ENCODE measurements around the gene NPLOC4. TPM values are rescaled to one million over a fixed set of nuclear protein-coding genes. Genes with fewer than 3 reads are reported as not detected.
"Not testable (repeated sequence)": the region's sequence is repeated elsewhere in the genome, so short reads cannot be mapped to it uniquely, and the experiment has no call there.

NPLOC4 gene
- total RNA-seq, 1 experiment from 2014 or later, result 79.7 TPM

- DNase-seq (ENCODE audit: low read depth), result not testable (repeated sequence)
Measured at GRCh38 chr17:81584771-81585170, 52.1 kb downstream of the NPLOC4 start.

DNA sequence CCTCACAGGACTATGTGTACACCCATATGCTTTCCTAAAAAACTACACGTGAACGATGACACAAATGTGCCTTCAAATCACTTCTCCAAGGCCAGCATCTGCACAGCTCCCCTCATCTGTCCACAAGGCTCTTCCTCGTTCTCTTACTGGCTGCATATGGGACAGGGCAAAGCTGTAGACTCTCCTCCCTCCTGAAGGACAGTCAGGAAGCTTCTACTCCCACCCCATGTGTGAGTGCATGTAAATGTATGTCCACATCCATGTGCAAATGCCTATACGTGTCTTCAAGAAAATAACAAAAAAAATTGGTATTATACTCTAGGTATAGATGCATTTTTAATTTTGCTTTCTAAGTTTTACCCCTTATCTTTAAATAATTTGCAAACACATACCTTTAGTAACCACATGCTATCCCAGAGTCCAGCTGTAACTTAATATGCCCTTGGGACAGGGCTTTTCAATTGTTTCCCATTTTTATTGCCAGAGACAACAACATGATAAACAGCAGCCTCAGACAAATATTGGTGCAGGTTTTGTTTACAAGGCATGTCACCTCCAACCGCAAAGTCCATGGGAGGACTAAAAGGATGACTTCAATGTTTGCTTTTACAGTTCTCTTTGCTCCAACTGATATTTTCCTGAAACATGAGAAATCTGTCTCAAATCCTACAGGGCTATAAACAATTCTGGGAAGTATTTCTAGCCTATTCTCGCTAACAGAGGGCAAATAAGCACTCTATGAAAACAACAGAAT is 53.1 kb downstream of the NPLOC4 start:
- peak; percentile 54 for DNase-seq (ENCODE audit: low read depth)

- no peak for DNase-seq (ENCODE audit: low read depth)
Measured at GRCh38 chr17:81582749-81583148, 54.2 kb downstream of the NPLOC4 start.

- peak; percentile 62 for DNase-seq (ENCODE audit: low read depth)
Measured at GRCh38 chr17:81582341-81582740, 54.6 kb downstream of the NPLOC4 start.

DNA sequence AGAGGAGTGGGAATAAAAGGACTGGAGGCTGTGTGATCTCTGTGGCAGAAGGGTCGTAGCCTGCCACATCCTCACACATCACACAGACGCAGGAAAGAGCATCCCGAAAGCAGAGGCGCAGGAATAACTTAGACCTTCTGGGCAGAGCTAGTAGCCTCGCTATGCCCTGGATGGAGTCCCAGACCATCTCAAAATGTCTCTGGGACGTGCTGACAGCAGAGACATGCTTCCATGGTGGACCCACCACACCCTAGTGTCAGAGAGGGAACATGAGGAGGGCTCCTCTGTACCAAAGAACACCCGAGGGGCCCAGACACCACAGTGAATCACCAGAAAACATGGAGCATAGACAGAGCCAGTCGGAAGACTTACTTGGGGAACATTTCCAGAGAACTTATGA is 55.2 kb downstream of the NPLOC4 start:
- no peak for DNase-seq (ENCODE audit: low read depth)

DNA sequence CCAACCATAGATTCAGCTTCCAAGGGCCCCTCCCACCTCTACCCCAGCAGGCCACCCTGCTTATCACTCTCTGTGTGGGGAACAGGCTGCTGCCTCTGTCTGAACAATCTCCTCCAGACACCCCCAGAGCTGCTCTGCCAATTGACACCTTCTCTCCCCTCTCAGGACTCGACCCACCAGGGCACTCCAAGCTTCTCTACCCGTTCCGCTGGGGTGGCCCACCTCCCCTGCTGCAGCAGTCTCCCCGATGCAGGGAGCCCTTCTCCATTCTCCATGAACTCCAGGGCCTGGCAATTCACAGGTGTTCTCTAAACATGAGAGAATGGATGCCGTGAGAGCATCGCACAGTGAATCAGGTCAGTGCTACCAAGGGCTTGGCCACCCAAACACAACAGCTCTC is 56.4 kb downstream of the NPLOC4 start:
- no peak for DNase-seq (ENCODE audit: low read depth)

DNA sequence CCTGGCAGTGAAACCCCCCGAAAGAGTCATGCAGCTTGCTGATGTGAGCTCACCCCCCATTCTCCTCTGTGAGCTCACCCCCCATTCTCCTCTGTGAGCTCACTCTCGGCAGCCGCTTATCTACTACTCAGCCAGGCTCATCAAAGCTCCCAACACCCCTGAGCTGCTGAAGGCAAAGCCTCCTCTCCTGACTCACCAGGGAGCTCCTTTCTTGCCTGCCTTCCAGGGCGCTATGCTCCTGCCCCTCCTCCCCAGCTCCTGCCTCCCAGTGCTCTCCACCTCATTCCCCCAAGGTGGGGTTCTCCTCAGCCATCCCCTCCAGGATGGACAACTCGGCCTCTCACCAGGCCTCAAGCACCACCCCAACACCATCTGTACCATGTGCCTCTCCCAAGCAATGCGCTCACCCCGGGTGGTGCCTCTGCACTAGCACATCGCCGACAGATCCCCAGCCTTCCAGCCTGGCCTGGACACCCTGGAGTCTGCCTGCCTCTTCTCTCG is 57.0 kb downstream of the NPLOC4 start:
- DNase-seq (ENCODE audit: low read depth), result peak; percentile 47

- no peak for DNase-seq (ENCODE audit: low read depth)
Measured at GRCh38 chr17:81579298-81579697, 57.6 kb downstream of the NPLOC4 start.

GRCh38 chr17:81578561-81579225 is 58.2 kb downstream of the NPLOC4 start:
- DNase-seq (ENCODE audit: low read depth), result no peak

DNA sequence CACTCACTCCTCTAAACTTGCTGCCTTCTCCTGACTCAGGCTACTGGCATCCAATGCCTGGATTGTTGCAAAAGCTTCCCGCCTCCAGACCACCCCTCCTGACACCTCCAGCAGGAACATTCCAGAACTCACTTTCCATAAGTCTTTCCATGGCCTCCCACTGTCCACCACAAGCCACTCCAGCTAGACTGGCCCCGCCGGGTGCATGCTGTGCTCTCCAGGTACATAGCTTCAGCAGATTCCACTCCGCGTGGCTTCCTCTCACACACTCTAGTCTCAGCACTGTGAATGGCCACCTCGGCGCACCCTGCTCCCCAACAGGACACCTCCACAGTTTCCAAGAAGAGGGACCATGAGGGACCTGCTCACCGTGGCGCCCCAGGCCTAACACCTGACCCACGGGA is 58.9 kb downstream of the NPLOC4 start:
- DNase-seq (ENCODE audit: low read depth), result peak; percentile 52

- DNase-seq (ENCODE audit: low read depth), result peak; percentile 47
Measured at GRCh38 chr17:81577278-81578000, 59.5 kb downstream of the NPLOC4 start.

- DNase-seq (ENCODE audit: low read depth), result peak; percentile 83
Measured at GRCh38 chr17:81576621-81577277, 60.2 kb downstream of the NPLOC4 start.

DNA sequence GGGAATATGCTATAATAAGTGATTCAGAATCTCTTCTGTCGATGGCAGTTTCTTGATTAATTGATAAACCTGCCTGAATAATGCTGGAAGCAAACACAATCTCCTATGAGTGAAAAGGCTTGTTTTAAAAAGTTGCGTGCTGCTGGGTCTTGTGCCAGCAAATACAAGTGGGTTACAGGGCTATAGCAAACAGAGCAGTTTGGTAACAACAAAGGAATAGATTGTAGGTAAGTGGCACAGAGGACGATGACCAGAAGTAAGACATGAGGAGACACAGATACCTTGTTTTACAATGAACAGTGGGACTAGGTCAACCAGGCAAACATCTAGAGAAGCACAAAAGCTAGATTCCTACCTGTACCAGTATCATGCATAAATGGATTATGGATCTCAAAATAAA is 61.1 kb downstream of the NPLOC4 start:
- DNase-seq (ENCODE audit: low read depth), result no peak

DNA sequence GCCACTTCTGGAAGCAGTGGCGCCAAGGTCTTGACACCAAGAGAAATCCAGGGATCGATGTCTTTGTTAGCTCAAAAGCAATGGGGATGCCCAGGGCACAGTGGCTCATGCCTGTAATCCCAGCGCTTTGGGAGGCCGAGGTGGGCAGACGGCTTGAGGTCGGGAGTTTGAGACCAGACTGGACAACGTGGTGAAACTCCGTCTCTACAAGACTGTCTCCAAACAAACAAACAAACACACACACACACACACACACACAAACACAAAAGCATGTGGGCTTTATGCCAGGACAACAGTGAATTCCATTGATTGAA is 62.3 kb downstream of the NPLOC4 start:
- no peak for DNase-seq (ENCODE audit: low read depth)

DNA sequence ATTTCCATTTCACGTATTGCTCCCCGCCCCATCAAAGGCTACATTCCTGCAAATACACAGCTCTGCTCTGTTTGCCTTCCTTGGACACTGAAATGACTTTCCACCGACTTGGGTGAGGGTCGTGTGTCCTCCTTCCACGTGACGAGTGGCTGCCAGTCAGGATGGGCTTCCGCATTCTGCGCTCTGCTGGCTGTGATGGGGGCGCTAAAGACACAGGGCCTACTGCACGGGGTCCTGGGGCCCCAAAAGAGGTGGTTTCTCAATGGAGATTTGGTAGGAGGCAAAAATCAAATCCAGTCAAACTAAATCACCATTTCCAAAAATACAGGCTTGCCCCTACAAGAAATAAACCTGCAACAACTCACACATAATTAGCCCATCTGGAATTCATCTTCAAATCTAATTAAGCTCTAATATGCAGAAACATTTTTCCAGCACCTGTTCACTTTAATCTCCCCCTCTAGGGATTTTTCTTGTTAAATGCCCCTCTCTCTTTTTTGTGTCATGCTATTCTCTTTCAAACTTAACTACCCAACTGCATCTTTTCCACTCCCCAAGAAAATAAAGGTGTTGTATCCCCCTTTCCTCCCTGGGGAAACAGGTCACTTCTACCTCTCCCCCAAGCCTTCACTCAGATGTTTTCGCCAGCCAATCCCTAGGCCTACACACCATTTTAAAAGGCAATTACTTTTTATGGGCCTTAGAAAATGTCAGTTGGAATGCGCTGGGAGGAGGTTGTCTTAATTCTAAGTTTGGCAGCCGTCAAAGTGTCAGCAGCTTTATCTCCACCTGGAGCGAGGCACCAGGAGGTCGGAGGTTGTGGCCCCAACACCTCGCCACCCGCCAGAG is 62.9 kb downstream of the NPLOC4 start:
- DNase-seq (ENCODE audit: low read depth), result no peak

- no peak for DNase-seq (ENCODE audit: low read depth)
Measured at GRCh38 chr17:81572563-81573168, 64.2 kb downstream of the NPLOC4 start.

DNA sequence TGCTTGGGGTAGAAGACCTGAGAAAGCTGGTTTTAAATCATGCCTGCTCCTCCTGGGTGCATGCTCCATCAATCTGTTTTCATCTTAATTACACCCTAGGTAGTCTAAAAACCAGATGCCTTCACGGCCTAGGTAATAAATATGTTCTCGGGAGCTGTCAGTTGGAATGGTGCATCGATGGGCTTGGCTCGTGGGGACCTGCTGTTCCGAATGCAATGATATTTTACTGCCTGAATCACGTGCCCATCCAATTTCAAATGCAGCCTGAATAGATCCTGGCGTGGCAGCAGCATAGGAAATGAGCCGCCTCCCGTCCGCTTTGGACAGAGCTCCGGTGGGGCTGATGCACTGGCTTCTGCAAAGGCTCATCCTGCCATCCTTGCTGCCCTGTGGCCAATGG is 65.9 kb downstream of the NPLOC4 start:
- no peak for DNase-seq (ENCODE audit: low read depth)

- no peak for DNase-seq (ENCODE audit: low read depth)
Measured at GRCh38 chr17:81569986-81570514, 66.9 kb downstream of the NPLOC4 start.

DNA sequence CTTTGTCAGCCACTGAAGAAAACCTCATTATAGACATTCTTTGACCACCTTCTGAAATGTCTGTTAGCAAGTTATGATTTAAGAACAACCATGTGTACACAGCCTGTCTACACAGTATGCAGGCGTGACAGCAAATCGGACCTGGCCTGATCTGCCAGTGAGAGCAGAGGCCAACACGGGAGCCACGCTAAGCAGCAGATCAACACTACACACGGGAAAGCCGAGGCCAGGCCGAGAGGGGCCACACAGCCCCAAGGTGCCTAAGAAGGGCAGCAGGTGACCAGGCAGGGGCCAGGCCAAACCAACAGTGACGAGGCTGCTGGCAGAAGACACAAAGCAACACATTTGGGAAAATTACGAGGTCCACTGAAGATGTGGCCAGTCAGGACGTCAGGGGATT is 68.5 kb downstream of the NPLOC4 start:
- DNase-seq (ENCODE audit: low read depth), result no peak

DNA sequence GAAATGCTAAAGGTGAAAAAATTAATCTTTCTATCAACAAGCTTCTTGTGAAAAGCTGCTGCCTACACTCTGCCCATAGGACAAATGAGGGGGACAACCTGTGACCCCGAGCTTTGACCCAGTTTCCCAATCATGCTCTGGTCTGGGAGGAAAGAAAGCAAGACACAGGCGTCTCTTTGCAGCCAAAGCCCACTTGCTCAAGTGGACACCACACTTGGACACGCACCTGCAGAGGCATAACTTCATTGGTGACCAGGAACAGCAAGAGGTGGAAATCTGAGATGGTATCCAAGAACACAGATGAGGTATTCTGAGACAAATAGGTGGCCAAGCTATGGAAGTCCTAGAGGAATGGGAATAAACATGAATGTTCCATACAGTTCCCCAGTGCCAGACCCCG is 69.7 kb downstream of the NPLOC4 start:
- no peak for DNase-seq (ENCODE audit: low read depth)
